ENCODE data around the gene THADA.

THADA gene

DNA sequence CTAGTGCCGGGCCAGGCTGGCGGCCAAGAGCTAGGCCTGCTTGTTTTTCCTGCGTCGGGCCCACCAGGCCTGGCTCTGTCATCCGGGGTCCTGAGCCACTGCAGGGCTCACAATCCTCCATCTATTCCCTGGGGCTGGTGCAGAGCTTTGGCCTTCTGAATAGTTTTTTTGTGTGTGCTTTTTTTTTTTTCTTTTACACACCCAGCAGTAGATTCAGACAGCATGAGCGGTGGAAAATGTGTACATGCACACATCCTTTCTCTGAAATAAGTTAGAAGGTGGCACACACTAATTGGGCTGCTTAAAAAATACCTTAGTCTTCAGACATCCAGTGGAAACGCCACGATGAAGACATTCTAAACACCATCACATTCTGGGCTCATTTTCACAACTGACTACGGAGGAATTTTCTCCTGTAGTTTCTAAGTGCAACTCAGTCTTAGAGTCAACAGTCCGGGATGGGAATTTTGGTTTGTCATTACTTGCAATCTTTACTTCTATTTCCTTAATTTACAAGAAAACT, 375.5 kb downstream of the THADA start:
- H3K27ac ChIP-seq (ENCODE audit: insufficient read depth in 1 of 2, low read depth in 1 of 2, low read length in 2 of 2, poor library complexity in 1 of 2, severe bottlenecking in 2 of 2): peak overlapping the region; percentile 81 to 91
- H3K4me3 ChIP-seq (ENCODE audit: control insufficient read depth in 1 of 7, extremely low read depth in 1 of 7, insufficient read depth in 4 of 7, low read depth in 2 of 7, low read length in 6 of 7): peak overlapping the region in 6 of 7 experiments; percentile 89 to 100 (median 98)
- ChIA-PET CTCF (interaction anchor here (0.9 to 13.6 kb wide), 21 partner anchors 8 to 364 kb away, joined by 3 to 178 read pairs (median 5); no protein-coding TSS in a partner anchor), POLR2A (interaction anchor here (0.6 to 8.1 kb wide), 10 partner anchors 11 to 303 kb away, joined by 3 to 75 read pairs (median 4); no protein-coding TSS in a partner anchor)
- H3K4me1 ChIP-seq (ENCODE audit: control extremely low read depth in 1 of 4, control insufficient read depth in 4 of 4, insufficient read depth in 4 of 4, low read length in 3 of 4): peaks cover 27 to 57% (median 48%) of the 10 kb centered on the region in 4 experiments
- no peak for DNase-seq
- H3K36me3 ChIP-seq (ENCODE audit: control insufficient read depth in 4 of 4, insufficient read depth in 4 of 4, low read length in 3 of 4): peaks cover 0 to 40% (median 32%) of the 10 kb centered on the region in 4 experiments
- H3K9me3 ChIP-seq (ENCODE audit: control extremely low read depth in 1 of 5, control insufficient read depth in 4 of 5, insufficient read depth in 2 of 5, low read depth in 1 of 5, low read length in 4 of 5): no peaks in the 10 kb centered on the region
- 0% methylated on average over 5 of the region's 10 CpGs for WGBS (ENCODE audit: insufficient coverage)
- no peaks in the 10 kb centered on the region for H3K27me3 ChIP-seq (replicated peaks in 2 of 5; ENCODE audit: control insufficient read depth in 4 of 5, insufficient read depth in 5 of 5, low read length in 4 of 5)

DNA sequence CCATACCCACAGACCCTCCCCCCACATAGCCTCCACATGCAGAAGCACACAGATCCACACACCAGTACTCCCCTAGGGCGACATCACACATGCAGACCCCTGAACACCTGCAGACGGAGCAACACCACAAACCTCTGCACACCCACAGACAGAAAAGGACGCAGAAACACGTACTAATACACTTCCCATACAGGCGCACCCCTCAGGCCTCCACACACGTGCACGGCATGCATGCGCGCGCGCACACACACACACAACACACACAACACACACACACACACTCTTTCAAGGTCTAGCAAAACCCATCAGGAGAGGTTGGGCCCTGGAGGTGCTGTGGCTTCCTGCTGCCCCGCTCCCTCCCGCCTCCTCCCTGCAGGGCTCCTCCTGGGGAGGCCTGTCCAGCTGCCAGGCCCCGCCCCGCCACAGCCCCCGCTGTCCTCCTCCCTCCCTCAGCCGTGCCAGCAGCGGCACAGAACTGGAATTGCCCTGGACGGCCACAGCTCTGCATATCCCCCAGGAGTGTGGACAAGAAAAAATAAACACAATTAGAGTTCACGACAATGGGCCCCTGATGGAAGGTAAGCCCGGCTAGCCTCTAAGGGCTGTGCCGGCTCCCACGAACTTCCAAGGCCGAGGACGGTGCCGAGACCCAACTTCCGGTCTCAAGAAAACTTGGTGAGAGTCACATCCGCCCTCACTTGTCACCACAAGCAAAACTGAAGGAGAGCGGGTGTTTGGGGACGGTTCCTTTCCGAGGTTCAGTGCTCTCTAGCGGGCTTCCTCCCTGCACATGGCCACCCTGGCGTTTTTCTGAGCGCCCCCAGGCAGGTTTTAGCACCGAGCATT, 376.2 kb downstream of the THADA start:
- POLR2A ChIA-PET: interaction anchor here (0.6 to 5.5 kb wide), 12 partner anchors 7 to 302 kb away, joined by 3 to 69 read pairs (median 4); partner anchors contain the start of gene ZFP36L2
- under 1% methylated on average over 24 of the region's 35 CpGs for WGBS (ENCODE audit: insufficient coverage)
- Histone ChIP-seq H3K27me3 (replicated peaks in 2 of 5; ENCODE audit: control insufficient read depth in 4 of 5, insufficient read depth in 5 of 5, low read length in 4 of 5) (no peaks in the 10 kb centered on the region), H3K36me3 (ENCODE audit: control insufficient read depth in 4 of 4, insufficient read depth in 4 of 4, low read length in 3 of 4) (peaks cover 0 to 33% (median 26%) of the 10 kb centered on the region in 4 experiments), H3K27ac (ENCODE audit: insufficient read depth in 1 of 2, low read depth in 1 of 2, low read length in 2 of 2, poor library complexity in 1 of 2, severe bottlenecking in 2 of 2) (peak overlapping the region; percentile 81 to 91), H3K4me1 (ENCODE audit: control extremely low read depth in 1 of 4, control insufficient read depth in 4 of 4, insufficient read depth in 4 of 4, low read length in 3 of 4) (peaks cover 27 to 61% (median 48%) of the 10 kb centered on the region in 4 experiments), H3K9me3 (ENCODE audit: control extremely low read depth in 1 of 5, control insufficient read depth in 4 of 5, insufficient read depth in 2 of 5, low read depth in 1 of 5, low read length in 4 of 5) (no peaks in the 10 kb centered on the region), H3K4me3 (ENCODE audit: control insufficient read depth in 1 of 7, extremely low read depth in 1 of 7, insufficient read depth in 4 of 7, low read depth in 2 of 7, low read length in 6 of 7) (peak overlapping the region in 6 of 7 experiments; percentile 89 to 100 (median 98))
- peak; percentile 91 to 95 (median 94) for DNase-seq
- CTCF ChIA-PET: interaction anchor here (0.9 to 13.6 kb wide), 17 partner anchors 7 to 291 kb away, joined by 3 to 178 read pairs (median 7); no protein-coding TSS in a partner anchor

DNA sequence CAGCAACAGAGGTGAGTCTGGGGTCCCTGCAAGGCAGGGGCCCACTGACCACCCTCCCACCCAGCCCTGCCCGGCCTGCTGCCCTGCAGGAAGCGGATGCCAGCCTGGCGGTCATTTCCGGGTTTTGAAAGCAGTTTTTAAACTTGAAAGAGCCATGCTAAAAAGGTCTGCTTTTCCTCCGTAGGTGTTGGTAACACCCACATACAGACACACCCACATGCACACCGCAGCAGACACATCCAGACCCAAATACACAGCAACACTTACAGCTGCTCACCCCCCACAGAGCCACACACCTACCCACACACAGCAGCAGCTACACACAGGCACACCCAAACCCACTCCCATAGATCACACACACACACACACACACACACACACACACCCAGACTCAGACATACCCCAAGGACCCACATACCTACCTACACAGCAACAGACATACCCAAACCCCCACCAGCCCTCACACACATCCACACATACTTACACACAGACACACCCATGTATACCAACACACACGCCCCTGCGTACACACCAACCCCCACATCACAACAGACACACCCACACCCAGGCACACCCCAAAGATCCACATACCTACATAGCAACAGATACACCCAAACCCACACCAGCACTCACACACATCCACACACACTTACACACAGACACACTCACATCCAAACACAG, 377.0 kb downstream of the THADA start:
- H3K4me1 ChIP-seq (ENCODE audit: control extremely low read depth in 1 of 4, control insufficient read depth in 4 of 4, insufficient read depth in 4 of 4, low read length in 3 of 4): peaks cover 27 to 68% (median 52%) of the 10 kb centered on the region in 4 experiments
- H3K9me3 ChIP-seq (ENCODE audit: control extremely low read depth in 1 of 5, control insufficient read depth in 4 of 5, insufficient read depth in 2 of 5, low read depth in 1 of 5, low read length in 4 of 5): no peaks in the 10 kb centered on the region
- peak; percentile 67 to 91 (median 84) for DNase-seq
- CTCF ChIA-PET: interaction anchor here (0.8 to 13.6 kb wide), 16 partner anchors 8 to 271 kb away, joined by 3 to 178 read pairs (median 5); no protein-coding TSS in a partner anchor
- peak overlapping the region in 6 of 7 experiments; percentile 89 to 100 (median 98) for H3K4me3 ChIP-seq (ENCODE audit: control insufficient read depth in 1 of 7, extremely low read depth in 1 of 7, insufficient read depth in 4 of 7, low read depth in 2 of 7, low read length in 6 of 7)
- H3K36me3 ChIP-seq (ENCODE audit: control insufficient read depth in 4 of 4, insufficient read depth in 4 of 4, low read length in 3 of 4): peaks cover 0 to 27% (median 21%) of the 10 kb centered on the region in 4 experiments
- WGBS (ENCODE audit: insufficient coverage): 5% methylated on average over 4 of the region's 8 CpGs
- no peaks in the 10 kb centered on the region for H3K27me3 ChIP-seq (replicated peaks in 2 of 5; ENCODE audit: control insufficient read depth in 4 of 5, insufficient read depth in 5 of 5, low read length in 4 of 5)
- peak overlapping the region; percentile 41 to 91 for H3K27ac ChIP-seq (ENCODE audit: insufficient read depth in 1 of 2, low read depth in 1 of 2, low read length in 2 of 2, poor library complexity in 1 of 2, severe bottlenecking in 2 of 2)
- POLR2A ChIA-PET: interaction anchor here (1.0 to 5.5 kb wide), 5 partner anchors 8 to 87 kb away, joined by 3 to 69 read pairs (median 6); partner anchors contain the start of gene ZFP36L2

DNA sequence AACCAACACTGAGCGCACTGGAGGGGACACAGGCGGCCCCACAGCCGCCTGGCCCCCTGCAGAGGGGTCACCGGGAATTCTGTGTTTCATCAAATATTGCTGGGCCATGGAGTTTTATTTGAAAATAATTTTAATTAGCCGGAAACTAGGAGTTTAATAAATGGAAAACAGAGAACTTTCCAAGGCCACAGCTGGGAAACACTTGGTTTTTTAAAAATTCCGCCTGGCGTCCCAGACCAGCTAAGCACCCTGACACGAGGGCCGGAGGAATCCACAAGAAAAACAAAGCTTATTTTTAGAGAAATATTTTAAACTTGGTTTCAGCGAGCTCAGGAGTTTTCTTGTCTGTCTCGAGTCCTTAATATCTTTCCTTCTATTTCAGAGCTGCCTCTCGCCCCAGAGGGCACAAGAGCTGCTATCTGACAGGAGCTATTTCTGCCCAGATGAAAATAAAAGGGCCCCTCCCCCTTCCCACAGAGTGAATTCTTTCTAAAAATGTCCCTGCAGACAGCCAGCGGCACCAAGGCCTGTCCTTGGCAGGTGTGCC, 377.6 kb downstream of the THADA start:
- H3K27me3 ChIP-seq (replicated peaks in 2 of 5; ENCODE audit: control insufficient read depth in 4 of 5, insufficient read depth in 5 of 5, low read length in 4 of 5): no peaks in the 10 kb centered on the region
- H3K9me3 ChIP-seq (ENCODE audit: control extremely low read depth in 1 of 5, control insufficient read depth in 4 of 5, insufficient read depth in 2 of 5, low read depth in 1 of 5, low read length in 4 of 5): no peaks in the 10 kb centered on the region
- peak overlapping the region; percentile 25 to 91 for H3K27ac ChIP-seq (ENCODE audit: insufficient read depth in 1 of 2, low read depth in 1 of 2, low read length in 2 of 2, poor library complexity in 1 of 2, severe bottlenecking in 2 of 2)
- H3K4me3 ChIP-seq (ENCODE audit: control insufficient read depth in 1 of 7, extremely low read depth in 1 of 7, insufficient read depth in 4 of 7, low read depth in 2 of 7, low read length in 6 of 7): peak overlapping the region in 4 of 7 experiments; percentile 6 to 100 (median 95)
- CTCF ChIA-PET: interaction anchor here (0.8 to 13.6 kb wide), 16 partner anchors 8 to 270 kb away, joined by 3 to 178 read pairs (median 4); no protein-coding TSS in a partner anchor
- peaks cover 0 to 21% (median 16%) of the 10 kb centered on the region in 4 experiments for H3K36me3 ChIP-seq (ENCODE audit: control insufficient read depth in 4 of 4, insufficient read depth in 4 of 4, low read length in 3 of 4)
- POLR2A ChIA-PET: interaction anchor here (1.0 to 5.5 kb wide), 5 partner anchors 8 to 86 kb away, joined by 3 to 69 read pairs (median 6); partner anchors contain the start of gene ZFP36L2
- 46% methylated on average over 10 of the region's 13 CpGs for WGBS (ENCODE audit: insufficient coverage)
- H3K4me1 ChIP-seq (ENCODE audit: control extremely low read depth in 1 of 4, control insufficient read depth in 4 of 4, insufficient read depth in 4 of 4, low read length in 3 of 4): peaks cover 32 to 74% (median 57%) of the 10 kb centered on the region in 4 experiments
- DNase-seq: peak in 2 of 3 donors; percentile 67 to 72

DNA sequence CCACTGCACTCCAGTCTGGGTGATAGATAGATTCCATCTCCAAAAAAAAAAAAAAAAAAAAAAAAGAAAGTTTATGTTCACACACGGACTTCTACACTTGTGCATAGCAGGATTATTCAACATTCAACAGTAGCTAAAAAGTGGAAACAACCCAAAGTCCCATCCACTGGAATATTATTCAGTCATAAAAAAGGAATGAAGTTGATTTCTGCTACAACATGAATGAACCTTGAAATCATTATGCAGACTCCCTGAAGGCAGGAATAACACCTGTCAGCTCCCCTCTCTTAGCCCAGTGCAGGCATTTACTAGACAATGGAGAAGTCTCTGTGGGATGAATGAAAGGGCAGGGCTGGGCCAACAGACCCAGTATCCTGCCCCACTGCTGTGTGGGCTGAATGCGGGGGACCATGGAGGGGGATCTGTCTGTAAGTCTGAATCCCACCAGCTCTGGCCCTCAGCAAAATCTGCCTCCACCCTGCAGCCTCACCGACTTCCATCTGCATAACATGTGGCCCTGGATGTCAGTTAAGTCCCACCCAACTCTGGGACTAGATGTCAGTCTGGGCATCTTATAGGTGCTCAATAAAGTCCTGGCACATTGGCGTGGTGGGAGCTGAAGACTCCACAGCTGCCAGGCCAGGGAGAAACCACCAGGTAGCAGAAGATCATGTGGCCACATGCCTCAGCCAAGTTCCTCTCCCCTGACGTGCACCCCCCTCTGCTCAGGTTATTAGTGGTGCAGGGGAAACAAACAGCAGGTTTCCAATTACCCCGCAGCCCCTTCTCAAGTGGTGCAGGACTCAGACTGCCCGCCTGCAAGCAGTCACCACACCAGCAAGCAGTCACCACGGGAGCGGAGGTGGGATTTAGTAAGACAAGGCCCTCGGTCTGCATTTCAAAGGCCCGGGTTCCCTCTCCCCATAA, 378.3 kb downstream of the THADA start:
- ChIA-PET POLR2A (interaction anchor here (1.2 to 5.5 kb wide), 4 partner anchors 9 to 86 kb away, joined by 4 to 69 read pairs (median 8); partner anchors contain the start of gene ZFP36L2), CTCF (interaction anchor here (0.8 to 13.6 kb wide), 18 partner anchors 8 to 269 kb away, joined by 3 to 178 read pairs (median 4); no protein-coding TSS in a partner anchor)
- Histone ChIP-seq H3K4me1 (ENCODE audit: control extremely low read depth in 1 of 4, control insufficient read depth in 4 of 4, insufficient read depth in 4 of 4, low read length in 3 of 4) (peaks cover 27 to 82% (median 65%) of the 10 kb centered on the region in 4 experiments), H3K4me3 (ENCODE audit: control insufficient read depth in 1 of 7, extremely low read depth in 1 of 7, insufficient read depth in 4 of 7, low read depth in 2 of 7, low read length in 6 of 7) (peak overlapping the region in 2 of 7 experiments; percentile 93 to 97), H3K27me3 (replicated peaks in 2 of 5; ENCODE audit: control insufficient read depth in 4 of 5, insufficient read depth in 5 of 5, low read length in 4 of 5) (no peaks in the 10 kb centered on the region), H3K9me3 (ENCODE audit: control extremely low read depth in 1 of 5, control insufficient read depth in 4 of 5, insufficient read depth in 2 of 5, low read depth in 1 of 5, low read length in 4 of 5) (no peaks in the 10 kb centered on the region), H3K36me3 (ENCODE audit: control insufficient read depth in 4 of 4, insufficient read depth in 4 of 4, low read length in 3 of 4) (peaks cover 0 to 13% (median 11%) of the 10 kb centered on the region in 4 experiments), H3K27ac (ENCODE audit: insufficient read depth in 1 of 2, low read depth in 1 of 2, low read length in 2 of 2, poor library complexity in 1 of 2, severe bottlenecking in 2 of 2) (peak overlapping the region; percentile 25 to 91)
- 48% methylated on average over 6 of the region's 11 CpGs for WGBS (ENCODE audit: insufficient coverage)
- peak in 2 of 3 donors; percentile 69 to 77 for DNase-seq

All from common myeloid progenitor, CD34-positive (primary cell).